HUES6 (cell line): ENCODE results near the gene TMEM59.

Source experiments
- H3K27ac ChIP-seq: 2 replicates; pipeline ENCODE4 v1.7.0; 2013; ENCODE audit warnings: low read depth, mild to moderate bottlenecking, low read length, inconsistent platforms
- H3K27me3 ChIP-seq: 2 replicates; pipeline ENCODE4 v1.6.1; 2013; ENCODE audit warnings: low read length; ENCODE audit not compliant: control insufficient read depth, insufficient read depth
- H3K36me3 ChIP-seq: 2 replicates; pipeline ENCODE4 v1.6.1; 2013; ENCODE audit warnings: low read length; ENCODE audit not compliant: control insufficient read depth, insufficient read depth
- H3K4me1 ChIP-seq: 2 replicates; pipeline ENCODE4 v1.6.1; 2013; ENCODE audit warnings: low read length; ENCODE audit not compliant: control insufficient read depth, insufficient read depth
- H3K4me3 ChIP-seq: 2 replicates; pipeline ENCODE4 v1.5.1; 2013; ENCODE audit warnings: low read depth, low read length
- H3K9ac ChIP-seq: one replicate; pipeline ENCODE4 v1.6.1; 2013; ENCODE audit warnings: mild to moderate bottlenecking, low read length
- H3K9me3 ChIP-seq: 2 replicates; pipeline ENCODE4 v1.6.1; 2013; ENCODE audit warnings: low read depth, low read length; ENCODE audit not compliant: control insufficient read depth, insufficient read depth

Gene TMEM59

DNA sequence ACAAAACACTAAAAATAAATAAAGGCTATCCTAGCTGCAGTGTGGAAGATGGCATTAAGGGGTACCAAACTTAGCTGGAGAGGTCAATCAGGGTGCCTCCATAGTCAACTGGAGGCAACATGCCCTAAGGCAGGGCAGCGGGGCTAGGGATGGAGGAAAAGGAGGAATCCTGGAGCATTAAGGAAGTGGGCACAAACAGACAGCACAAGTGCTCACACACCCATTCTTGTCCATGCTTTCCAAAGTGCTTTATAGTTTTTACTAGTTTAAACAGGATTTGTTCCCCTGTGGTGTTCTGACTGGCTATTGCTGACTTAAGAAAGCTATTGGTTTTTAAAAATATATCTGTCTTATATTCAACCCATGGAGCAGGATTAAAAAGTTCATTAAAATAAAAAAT is 33.8 kb upstream of the TMEM59 start:
- Histone ChIP-seq H3K9me3 (no peaks in the 10 kb centered on the region), H3K9ac (no peak overlapping the region), H3K36me3 (no peaks in the 10 kb centered on the region), H3K27ac (no peak overlapping the region), H3K4me1 (no peaks in the 10 kb centered on the region), H3K27me3 (no peaks in the 10 kb centered on the region), H3K4me3 (no peak overlapping the region)

DNA sequence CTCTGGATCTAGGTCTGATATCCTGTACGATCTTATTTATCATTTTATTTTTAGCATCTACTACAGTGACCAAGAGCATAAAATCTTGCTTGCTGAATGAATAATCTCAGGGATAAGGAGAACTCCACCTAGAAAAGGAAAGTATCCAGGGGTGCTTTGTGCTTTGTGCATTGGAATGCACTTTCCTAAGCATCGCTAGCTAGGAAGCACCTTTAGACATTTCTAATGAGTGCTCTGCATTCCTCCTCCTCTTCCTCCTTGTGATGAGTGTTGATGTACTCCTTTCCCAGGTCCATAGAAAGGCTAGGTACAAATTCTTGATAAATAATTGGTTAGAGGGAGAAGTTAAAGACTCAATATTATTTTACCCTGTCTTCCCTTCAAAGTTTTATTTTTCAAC is 31.8 kb upstream of the TMEM59 start:
- H3K4me1 ChIP-seq, result no peaks in the 10 kb centered on the region
- H3K9me3 ChIP-seq, result no peaks in the 10 kb centered on the region
- no peak overlapping the region for H3K4me3 ChIP-seq
- no peak overlapping the region for H3K27ac ChIP-seq
- H3K36me3 ChIP-seq, result no peaks in the 10 kb centered on the region
- H3K27me3 ChIP-seq, result no peaks in the 10 kb centered on the region
- no peak overlapping the region for H3K9ac ChIP-seq

DNA sequence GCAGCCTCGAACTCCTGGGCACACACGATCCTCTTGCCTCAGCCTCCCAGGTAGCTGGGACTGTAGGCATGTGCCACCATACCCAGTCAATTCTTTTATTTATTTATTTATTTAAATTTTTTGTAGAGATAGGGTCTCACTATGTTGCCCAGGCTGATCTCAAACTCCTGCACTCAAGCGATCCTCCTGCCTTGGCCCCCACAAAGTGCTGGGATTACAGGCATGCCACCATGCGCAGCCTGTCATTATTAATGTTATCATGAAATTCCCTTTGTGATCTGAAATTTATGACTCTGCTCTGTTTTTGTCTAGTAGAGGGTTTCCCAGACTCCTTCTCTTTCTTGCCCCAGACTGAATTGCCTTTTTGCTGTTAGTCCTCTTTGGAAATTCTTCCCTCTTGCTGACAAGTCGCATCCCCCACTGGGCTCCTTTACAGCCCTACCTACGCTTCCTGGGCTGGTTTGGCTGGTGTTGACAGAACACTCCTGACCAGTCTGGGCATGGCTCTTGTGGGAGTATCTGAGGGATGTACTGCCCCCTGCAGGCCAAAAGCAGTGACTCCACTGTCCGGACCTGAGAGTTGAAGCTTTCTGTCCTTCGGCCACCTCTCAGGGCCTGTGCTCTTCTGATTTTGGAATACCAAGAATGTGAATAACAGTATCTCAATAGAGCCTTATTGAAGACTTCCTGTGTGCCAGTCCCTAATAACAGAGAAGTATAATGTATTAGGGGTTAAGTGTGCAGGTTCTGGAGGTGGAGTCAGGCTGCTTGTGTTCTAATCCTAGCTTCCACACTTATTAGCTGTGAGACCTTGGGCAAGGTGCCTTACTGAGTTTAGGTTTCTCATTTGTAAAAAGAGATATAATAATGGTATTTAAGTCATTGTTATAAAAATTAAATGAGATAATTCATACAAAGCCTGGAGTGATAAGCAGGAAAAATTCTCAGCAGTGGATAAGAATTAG is 28.6 kb upstream of the TMEM59 start:
- H3K9ac ChIP-seq, result no peak overlapping the region

DNA sequence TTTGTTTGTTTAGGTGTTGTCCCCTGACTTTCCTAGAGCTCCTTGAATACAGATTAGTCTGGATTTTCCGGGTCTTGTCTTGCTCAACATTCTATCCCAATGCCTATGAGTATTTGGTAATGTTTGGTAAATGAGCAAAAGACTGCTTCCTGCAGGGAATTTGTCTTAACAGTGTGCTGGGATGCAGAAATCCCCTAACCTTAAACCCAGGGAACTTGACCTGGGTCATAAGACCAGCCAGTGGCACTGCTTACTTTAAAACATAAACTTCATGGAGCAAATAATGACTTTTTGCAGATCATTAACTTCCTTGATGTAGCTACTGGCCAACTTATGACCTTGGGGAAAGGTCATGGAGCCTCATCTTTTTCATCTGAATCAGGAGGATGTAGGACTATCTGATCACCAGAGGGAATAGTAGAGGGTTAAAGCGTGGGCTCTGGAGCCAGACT is 27.6 kb upstream of the TMEM59 start:
- H3K27me3 ChIP-seq, result no peaks in the 10 kb centered on the region
- no peak overlapping the region for H3K4me3 ChIP-seq
- no peaks in the 10 kb centered on the region for H3K9me3 ChIP-seq
- H3K9ac ChIP-seq, result no peak overlapping the region
- H3K27ac ChIP-seq, result no peak overlapping the region
- no peaks in the 10 kb centered on the region for H3K4me1 ChIP-seq
- H3K36me3 ChIP-seq, result no peaks in the 10 kb centered on the region

More for the DNA sequence above, 28.6 kb upstream of the TMEM59 start:
- no peaks in the 10 kb centered on the region for H3K36me3 ChIP-seq
- no peaks in the 10 kb centered on the region for H3K9me3 ChIP-seq
- H3K27me3 ChIP-seq, result no peaks in the 10 kb centered on the region
- H3K27ac ChIP-seq, result no peak overlapping the region
- H3K4me3 ChIP-seq, result no peak overlapping the region
- H3K4me1 ChIP-seq, result no peaks in the 10 kb centered on the region

DNA sequence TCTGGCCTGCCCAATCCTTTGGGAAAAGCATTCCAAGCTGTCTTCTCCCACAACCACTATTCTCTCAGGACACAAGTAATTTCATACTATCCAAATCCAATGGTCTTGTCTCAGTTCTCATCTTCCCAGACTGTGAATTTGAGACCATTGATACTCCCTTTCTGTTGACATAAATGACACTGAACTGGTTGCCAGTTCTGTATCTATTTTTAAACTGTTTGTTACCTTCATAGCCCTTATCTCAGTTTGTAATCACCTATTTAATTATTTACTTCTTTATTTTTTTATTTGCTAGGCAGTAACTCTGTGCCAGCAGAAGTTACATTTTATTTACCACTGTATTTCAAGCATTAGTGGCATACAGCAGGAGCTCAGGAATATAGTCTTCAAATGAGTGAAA is 24.4 kb upstream of the TMEM59 start:
- Histone ChIP-seq H3K27ac (no peak overlapping the region), H3K4me3 (no peak overlapping the region), H3K9me3 (no peaks in the 10 kb centered on the region), H3K36me3 (no peaks in the 10 kb centered on the region; the same call in 1 of the 2 replicates), H3K9ac (no peak overlapping the region), H3K4me1 (no peaks in the 10 kb centered on the region), H3K27me3 (no peaks in the 10 kb centered on the region)

DNA sequence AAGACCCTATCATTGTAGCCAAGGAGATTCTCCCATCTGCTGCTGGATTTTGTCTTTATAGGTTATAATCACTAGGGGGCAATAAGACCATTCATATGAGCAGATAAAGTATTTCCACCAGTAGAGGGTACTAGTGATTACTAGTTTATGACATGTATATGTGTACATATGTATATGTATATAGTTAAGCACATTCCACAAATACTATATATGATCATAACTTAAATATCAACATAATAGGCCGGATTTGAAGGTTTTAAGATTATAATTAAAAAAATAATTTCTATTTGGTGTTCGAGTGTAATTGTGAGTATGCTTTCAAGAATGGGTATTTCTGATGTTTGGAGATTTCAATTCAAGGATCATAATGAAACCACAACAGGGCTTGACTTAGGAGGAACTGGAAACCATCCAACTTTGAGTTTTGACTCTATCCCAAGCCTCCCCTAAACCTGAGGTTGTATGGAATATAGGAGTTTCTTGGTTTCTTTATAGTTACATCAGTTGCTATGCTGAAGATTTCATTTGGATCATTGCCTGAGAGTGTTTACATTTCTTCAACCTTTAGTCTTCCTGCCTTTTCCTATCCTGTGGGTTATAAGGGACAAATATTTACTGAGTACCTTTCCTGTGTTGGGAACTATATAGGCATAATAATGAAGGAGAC is 17.3 kb upstream of the TMEM59 start:
- H3K27me3 ChIP-seq, result no peaks in the 10 kb centered on the region
- H3K9ac ChIP-seq, result no peak overlapping the region
- peaks cover 8% of the 10 kb centered on the region; the same call in 1 of the 2 replicates for H3K36me3 ChIP-seq
- no peaks in the 10 kb centered on the region for H3K4me1 ChIP-seq
- no peak overlapping the region for H3K4me3 ChIP-seq
- 0 out of 2 replicates have a peak, but pooled peaks cover 2% of the 10 kb centered on the region for H3K9me3 ChIP-seq
- H3K27ac ChIP-seq, result no peak overlapping the region

DNA sequence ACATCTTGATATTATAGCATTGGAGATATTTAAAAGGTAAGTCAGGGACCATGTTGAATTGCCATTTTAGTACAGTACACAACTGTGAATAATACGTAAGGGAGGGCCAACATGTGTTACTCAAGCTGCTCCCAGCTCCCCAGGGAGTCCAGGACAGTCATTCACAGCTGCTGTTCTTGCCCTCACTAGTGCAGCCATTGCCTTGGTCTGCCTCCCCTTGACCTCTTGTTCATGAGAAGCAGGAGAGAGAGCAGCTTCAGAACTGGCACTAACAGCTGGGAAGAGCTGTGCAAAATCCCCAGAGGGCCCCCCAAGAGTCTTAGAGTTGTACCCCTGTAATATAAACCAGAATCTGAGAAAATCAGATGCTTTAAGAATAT is 16.8 kb upstream of the TMEM59 start:
- H3K4me1 ChIP-seq, result no peaks in the 10 kb centered on the region
- no peak overlapping the region for H3K27ac ChIP-seq
- no peak overlapping the region for H3K9ac ChIP-seq
- no peaks in the 10 kb centered on the region for H3K27me3 ChIP-seq
- 0 out of 2 replicates have a peak, but pooled peaks cover 2% of the 10 kb centered on the region for H3K9me3 ChIP-seq
- H3K36me3 ChIP-seq, result peaks cover 8% of the 10 kb centered on the region; the same call in 1 of the 2 replicates
- H3K4me3 ChIP-seq, result no peak overlapping the region

DNA sequence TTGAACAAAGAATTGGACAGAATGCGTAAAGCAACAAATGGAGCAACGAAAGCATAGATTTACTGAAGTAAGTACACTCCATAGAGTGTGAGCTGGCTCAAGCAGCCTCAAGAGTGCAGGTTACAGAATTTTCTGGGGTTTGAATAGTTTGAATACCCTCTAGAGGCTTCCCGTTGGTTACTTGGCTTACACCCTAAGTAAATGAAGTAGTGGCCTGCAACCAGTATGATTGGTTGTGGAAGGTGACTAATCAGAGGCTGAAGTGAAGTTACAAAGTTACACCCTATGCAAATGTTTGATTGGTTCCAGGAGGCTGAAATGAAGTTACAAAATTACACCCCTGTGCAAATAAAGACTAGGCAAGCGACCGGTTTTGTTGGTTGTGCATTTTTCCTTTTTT is 11.3 kb upstream of the TMEM59 start:
- no peaks in the 10 kb centered on the region for H3K27me3 ChIP-seq
- no peak overlapping the region for H3K9ac ChIP-seq
- H3K4me3 ChIP-seq, result no peak overlapping the region
- no peaks in the 10 kb centered on the region for H3K36me3 ChIP-seq
- H3K27ac ChIP-seq, result no peak overlapping the region
- H3K4me1 ChIP-seq, result no peaks in the 10 kb centered on the region
- no peaks in the 10 kb centered on the region for H3K9me3 ChIP-seq

DNA sequence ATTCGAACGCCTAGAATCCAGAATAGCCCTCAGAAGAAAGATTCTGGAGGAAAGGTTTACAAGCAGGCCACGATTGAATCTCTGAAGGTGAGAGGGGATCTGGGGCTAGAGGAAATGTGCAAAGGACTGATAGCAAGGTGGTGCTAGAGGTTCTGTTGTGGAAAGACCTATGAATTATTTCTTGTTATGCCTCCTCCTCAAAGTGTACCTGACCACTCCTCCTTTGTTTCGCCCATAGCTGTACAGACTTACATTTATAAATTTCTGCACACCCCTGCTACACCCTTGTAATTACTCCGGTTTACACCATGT is 1.4 kb upstream of the TMEM59 start:
- Histone ChIP-seq H3K4me1 (peaks cover 13% of the 10 kb centered on the region), H3K36me3 (0 out of 2 replicates have a peak, but pooled peaks cover 3% of the 10 kb centered on the region), H3K9ac (peak overlapping the region; percentile 80), H3K9me3 (no peaks in the 10 kb centered on the region), H3K27ac (no peak overlapping the region), H3K27me3 (no peaks in the 10 kb centered on the region), H3K4me3 (peak overlapping the region; percentile 81)

DNA sequence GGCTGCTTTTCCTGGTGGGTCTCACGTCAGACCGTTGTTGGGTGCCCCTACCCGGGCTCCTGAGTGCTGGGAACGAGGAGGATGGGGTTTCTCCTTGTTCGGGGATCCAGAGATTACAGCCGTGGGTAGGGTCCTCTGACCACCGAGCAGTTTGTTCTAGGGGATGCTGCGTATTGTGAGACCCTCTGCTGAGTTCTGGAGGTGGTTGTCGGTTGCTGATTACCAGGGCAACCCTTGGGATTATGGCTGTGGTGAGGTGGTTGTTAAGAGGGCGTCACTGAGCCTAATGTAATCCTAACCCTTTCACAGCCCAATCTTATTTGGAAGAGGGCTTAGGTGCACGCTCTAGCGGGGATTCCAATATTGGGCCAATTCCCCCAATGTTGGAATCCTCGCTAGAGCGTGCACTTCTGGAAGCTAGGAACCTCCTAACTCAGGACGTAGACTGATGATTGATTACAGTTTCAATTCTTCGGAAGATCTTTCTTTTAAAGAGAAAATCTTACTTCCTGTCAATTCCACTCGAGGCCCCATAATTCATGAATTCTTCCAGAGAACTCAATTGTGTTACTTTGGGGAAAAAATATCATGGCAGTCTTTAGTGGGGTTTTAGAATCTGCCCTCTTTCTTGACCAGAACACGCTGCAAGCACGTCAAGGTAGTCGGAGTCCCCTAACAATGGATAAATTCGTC is 887 bp upstream of the TMEM59 start:
- Histone ChIP-seq H3K36me3 (0 out of 2 replicates have a peak, but pooled peaks cover 3% of the 10 kb centered on the region), H3K9ac (peak overlapping the region; percentile 80)

More for the DNA sequence above, 887 bp upstream of the TMEM59 start:
- Histone ChIP-seq H3K9me3 (no peaks in the 10 kb centered on the region), H3K27me3 (no peaks in the 10 kb centered on the region), H3K27ac (no peak overlapping the region; the same call in 1 of the 2 replicates), H3K4me1 (peaks cover 13% of the 10 kb centered on the region), H3K4me3 (peak overlapping the region; percentile 81)
